ENCODE data around the gene ERBB2. TPM values are rescaled to one million over a fixed set of nuclear protein-coding genes. Genes with fewer than 3 reads are reported as not detected.

The ERBB2 gene
- total RNA-seq, 1 experiment from 2014 or later, result 216 TPM

- Histone ChIP-seq H2AFZ (ENCODE audit: low read length) (no peak overlapping the region), H3K9me3 (ENCODE audit: control insufficient read depth, low read depth, low read length) (no peaks in the 10 kb centered on the region), H2BK120ac (ENCODE audit: low read depth, low read length, poor library complexity, severe bottlenecking) (no peak overlapping the region), H4K91ac (ENCODE audit: insufficient read length, low read depth, low read length) (no peak overlapping the region), H3K14ac (ENCODE audit: insufficient read depth, low read length) (no peak overlapping the region), H3K79me1 (ENCODE audit: insufficient read depth, low read depth, low read length, poor library complexity, severe bottlenecking) (no peaks in the 10 kb centered on the region), H3T11ph (ENCODE audit: low read length) (no peak overlapping the region), H3K27ac (ENCODE audit: insufficient read length, low read depth, low read length) (no peak overlapping the region), H3K56ac (ENCODE audit: insufficient read length, low read depth, low read length) (no peak overlapping the region), H3K4me1 (ENCODE audit: insufficient read depth, low read length) (peaks cover 3% of the 10 kb centered on the region; the same call in 1 of the 2 replicates), H3K9ac (ENCODE audit: extremely low read depth, insufficient read length, low read length) (no peak overlapping the region), H2BK5ac (ENCODE audit: insufficient read length, low read length) (no peak overlapping the region), H3K79me2 (ENCODE audit: insufficient read depth, low read length) (no peaks in the 10 kb centered on the region), H4K5ac (ENCODE audit: insufficient read length, low read depth, low read length) (no peak overlapping the region), H4K8ac (replicated peaks; ENCODE audit: insufficient read length, low read depth, low read length) (no peak overlapping the region), H2BK20ac (ENCODE audit: low read depth, low read length, poor library complexity, severe bottlenecking) (no peak overlapping the region), H2AK5ac (ENCODE audit: insufficient read length, low read length) (no peak overlapping the region), H3K4me2 (ENCODE audit: insufficient read depth, insufficient read length, low read length) (no peak overlapping the region), H3K23me2 (ENCODE audit: insufficient read length, low read depth, low read length, poor library complexity, severe bottlenecking) (no peaks in the 10 kb centered on the region), H3K18ac (ENCODE audit: insufficient read length, low read depth, low read length) (no peak overlapping the region), H3K4ac (ENCODE audit: low read depth, low read length) (no peak overlapping the region), H2BK15ac (ENCODE audit: low read depth, low read length) (no peak overlapping the region), H3K23ac (ENCODE audit: insufficient read length, low read depth, low read length) (no peak overlapping the region), H3K27me3 (ENCODE audit: insufficient read depth, low read length) (no peaks in the 10 kb centered on the region), H2BK12ac (ENCODE audit: insufficient read length, low read depth, low read length) (no peak overlapping the region), H4K20me1 (ENCODE audit: control insufficient read depth, insufficient read depth, insufficient read length) (no peaks in the 10 kb centered on the region)
- TF ChIP-seq CTCF (conservative IDR thresholded peaks at IDR 0.05), result no peak
- Mint-ChIP-seq H3K27me3 (ENCODE audit: low read depth) (peaks cover 7% of the 10 kb centered on the region), H3K4me3 (no peak overlapping the region), H3K36me3 (ENCODE audit: insufficient read depth in 1 of 3, low read depth in 3 of 3) (peaks cover 6 to 32% (median 11%) of the 10 kb centered on the region in 3 experiments; a peak in 6 of 7 replicates), H3K27ac (no peak overlapping the region), H3K4me1 (peaks cover 11 to 44% of the 10 kb centered on the region in 2 experiments), H3K9me3 (no peaks in the 10 kb centered on the region)
- no CpG with 5 or more reads among the region's 5 CpGs for WGBS (ENCODE audit: extremely low coverage, insufficient read length, low lambda C conversion rate)
- no peak for DNase-seq
Measured at GRCh38 chr17:39660011-39660360, 39.9 kb upstream of the ERBB2 start.
